Parathyroid adenoma (tissue), 2 donors: ENCODE measurements around the gene C9orf153.

Source experiments
- H2AFZ ChIP-seq: fragments of 300-600 bp; sonication (generic); one replicate; pipeline ENCODE4 v1.7.0; 2017; ENCODE audit warnings: antibody characterized with exemption, mild to moderate bottlenecking
- H3K27ac ChIP-seq: fragments of 300-600 bp; sonication (generic); one replicate; pipeline ENCODE4 v1.7.0; 2017
- H3K27me3 ChIP-seq: fragments of 300-600 bp; sonication (generic); one replicate; pipeline ENCODE4 v1.7.0; 2017; ENCODE audit warnings: low read length; ENCODE audit not compliant: control insufficient read depth, insufficient read depth
- H3K36me3 ChIP-seq: fragments of 300-600 bp; sonication (generic); one replicate; pipeline ENCODE4 v1.7.0; 2017; ENCODE audit warnings: low read length; ENCODE audit not compliant: control insufficient read depth, insufficient read depth
- H3K4me1 ChIP-seq: fragments of 300-600 bp; sonication (generic); one replicate; pipeline ENCODE4 v1.7.0; 2017; ENCODE audit warnings: control low read depth
- H3K4me2 ChIP-seq: fragments of 300-600 bp; sonication (generic); one replicate; pipeline ENCODE4 v1.7.0; 2017; ENCODE audit warnings: low read length
- H3K4me3 ChIP-seq: fragments of 300-600 bp; sonication (generic); one replicate; pipeline ENCODE4 v1.7.0; 2017; ENCODE audit warnings: low read depth, low read length
- H3K79me2 ChIP-seq: fragments of 300-600 bp; sonication (generic); one replicate; pipeline ENCODE4 v1.7.0; 2017; ENCODE audit warnings: control low read depth
- H3K9ac ChIP-seq: fragments of 300-600 bp; sonication (generic); one replicate; pipeline ENCODE4 v1.7.0; 2017; ENCODE audit warnings: mild to moderate bottlenecking
- H3K9me3 ChIP-seq: fragments of 300-600 bp; sonication (generic); one replicate; pipeline ENCODE4 v1.7.0; 2017; ENCODE audit warnings: low read length; ENCODE audit not compliant: control insufficient read depth
- CTCF ChIP-seq: fragments of 300-600 bp; sonication (generic); IDR thresholded peaks from one replicate; pipeline ENCODE4 v1.7.0; 2017; ENCODE audit warnings: antibody characterized with exemption, mild to moderate bottlenecking
- donor health status: primary hyperparathyroidism.

Gene C9orf153

DNA sequence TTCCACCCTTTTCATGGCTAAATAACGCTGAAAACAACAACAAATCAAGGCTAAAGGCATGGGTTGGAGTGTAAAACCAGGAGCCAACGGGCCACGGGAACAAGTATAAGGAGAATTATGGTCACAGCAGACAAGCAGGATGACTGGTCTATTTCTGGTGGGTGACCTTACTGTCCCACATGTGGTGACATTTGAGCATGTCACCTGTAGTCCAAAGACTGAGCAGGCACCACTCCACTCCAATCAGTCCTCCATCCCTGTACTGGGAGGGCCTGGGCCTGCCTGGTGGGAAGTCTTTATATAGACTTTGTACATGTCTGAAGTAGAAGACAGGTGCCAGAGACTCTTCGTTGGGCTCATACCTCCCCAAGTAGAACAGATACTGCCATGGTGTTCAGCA lies 36.8 kb downstream of the C9orf153 start:
- H3K9ac ChIP-seq, result no peak overlapping the region
- H3K4me3 ChIP-seq, result no peak overlapping the region
- H3K27me3 ChIP-seq, result no peaks in the 10 kb centered on the region
- no peak overlapping the region for H2AFZ ChIP-seq
- no peaks in the 10 kb centered on the region for H3K4me1 ChIP-seq
- H3K79me2 ChIP-seq, result no peaks in the 10 kb centered on the region
- no peak overlapping the region for H3K4me2 ChIP-seq
- no peak overlapping the region for H3K27ac ChIP-seq
- no peaks in the 10 kb centered on the region for H3K9me3 ChIP-seq
- no peak for TF ChIP-seq CTCF
- H3K36me3 ChIP-seq, result no peaks in the 10 kb centered on the region

- Histone ChIP-seq H3K27ac (no peak overlapping the region), H2AFZ (no peak overlapping the region), H3K4me1 (no peaks in the 10 kb centered on the region), H3K9ac (no peak overlapping the region), H3K9me3 (no peaks in the 10 kb centered on the region), H3K4me2 (no peak overlapping the region), H3K4me3 (no peak overlapping the region), H3K27me3 (no peaks in the 10 kb centered on the region), H3K36me3 (no peaks in the 10 kb centered on the region), H3K79me2 (no peaks in the 10 kb centered on the region)
- no peak for TF ChIP-seq CTCF
Observed at GRCh38 chr9:86219606-86220005, 39.9 kb downstream of the C9orf153 start.

DNA sequence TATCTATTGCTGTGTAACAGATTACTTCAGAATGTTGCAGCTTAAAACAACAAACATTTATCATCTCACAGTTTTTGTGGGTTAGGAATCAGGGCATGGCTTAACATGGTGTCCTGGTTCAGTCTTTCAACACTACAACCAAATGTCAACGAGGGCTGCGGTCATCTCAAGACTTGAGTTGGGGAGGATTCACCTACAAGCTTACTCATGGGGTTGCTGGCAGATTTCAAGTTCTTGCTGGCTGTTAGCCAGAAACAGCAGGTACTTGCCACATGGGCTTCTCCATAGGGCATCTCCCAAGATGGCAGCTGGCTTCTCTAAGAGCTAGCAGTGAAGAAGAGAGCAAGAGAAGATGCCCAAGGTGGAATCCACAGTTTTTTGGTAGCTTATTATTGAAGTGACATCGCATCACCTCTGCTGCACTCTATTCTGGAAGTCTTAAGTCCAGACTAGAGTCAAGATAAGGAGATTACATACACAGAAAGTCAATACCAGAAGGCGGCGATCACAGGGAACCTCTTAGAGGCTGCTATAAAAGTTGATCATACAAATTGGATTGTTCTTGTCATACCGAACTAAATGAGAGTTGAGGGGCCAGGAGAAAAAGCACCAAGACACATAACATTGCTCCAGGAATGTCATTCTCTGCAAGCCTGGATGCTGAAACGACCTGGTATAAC lies 42.2 kb downstream of the C9orf153 start:
- Histone ChIP-seq H2AFZ (no peak overlapping the region), H3K27ac (no peak overlapping the region), H3K27me3 (no peaks in the 10 kb centered on the region), H3K4me1 (no peaks in the 10 kb centered on the region), H3K36me3 (no peaks in the 10 kb centered on the region), H3K9me3 (no peaks in the 10 kb centered on the region), H3K79me2 (no peaks in the 10 kb centered on the region), H3K4me3 (no peak overlapping the region), H3K4me2 (no peak overlapping the region), H3K9ac (no peak overlapping the region)
- TF ChIP-seq CTCF, result no peak

DNA sequence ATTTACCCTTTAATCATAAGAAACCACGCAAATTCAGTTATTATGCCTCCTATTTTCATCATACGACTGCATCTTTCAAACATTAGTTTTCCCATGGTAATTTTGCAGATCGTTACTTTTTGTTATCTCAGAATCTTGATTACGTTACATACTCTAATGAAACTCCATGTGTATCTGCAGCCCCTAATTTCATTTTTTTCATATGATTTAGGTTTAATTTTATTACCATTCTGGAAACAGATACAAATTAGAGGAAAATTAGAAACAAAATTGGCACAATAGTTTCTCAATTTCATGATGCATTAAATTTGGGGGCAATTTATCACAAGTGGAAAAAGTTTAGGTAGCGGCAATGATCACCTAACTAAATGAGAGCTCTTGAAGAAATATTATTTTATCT lies 52.3 kb downstream of the C9orf153 start:
- H2AFZ ChIP-seq, result no peak overlapping the region
- no peak overlapping the region for H3K9ac ChIP-seq
- no peaks in the 10 kb centered on the region for H3K36me3 ChIP-seq
- H3K4me2 ChIP-seq, result no peak overlapping the region
- no peaks in the 10 kb centered on the region for H3K79me2 ChIP-seq
- TF ChIP-seq CTCF, result no peak
- no peaks in the 10 kb centered on the region for H3K27me3 ChIP-seq
- H3K27ac ChIP-seq, result no peak overlapping the region
- H3K4me3 ChIP-seq, result no peak overlapping the region
- no peaks in the 10 kb centered on the region for H3K4me1 ChIP-seq
- H3K9me3 ChIP-seq, result no peaks in the 10 kb centered on the region

- no peak overlapping the region for H2AFZ ChIP-seq
- H3K9ac ChIP-seq, result no peak overlapping the region
- no peaks in the 10 kb centered on the region for H3K36me3 ChIP-seq
- H3K27ac ChIP-seq, result no peak overlapping the region
- no peaks in the 10 kb centered on the region for H3K27me3 ChIP-seq
- no peaks in the 10 kb centered on the region for H3K4me1 ChIP-seq
- H3K4me2 ChIP-seq, result no peak overlapping the region
- TF ChIP-seq CTCF, result peak; percentile 62
- H3K4me3 ChIP-seq, result no peak overlapping the region
- H3K79me2 ChIP-seq, result no peaks in the 10 kb centered on the region
- H3K9me3 ChIP-seq, result no peaks in the 10 kb centered on the region
Observed at GRCh38 chr9:86202338-86202882, 57.0 kb downstream of the C9orf153 start.
